ENCODE measurements around the gene MRFAP1. TPM values are rescaled to one million over a fixed set of nuclear protein-coding genes. Genes with fewer than 3 reads are reported as not detected.

Gene MRFAP1
- total RNA-seq, 2 donors from 2014 or later, result 131 to 243 TPM

DNA sequence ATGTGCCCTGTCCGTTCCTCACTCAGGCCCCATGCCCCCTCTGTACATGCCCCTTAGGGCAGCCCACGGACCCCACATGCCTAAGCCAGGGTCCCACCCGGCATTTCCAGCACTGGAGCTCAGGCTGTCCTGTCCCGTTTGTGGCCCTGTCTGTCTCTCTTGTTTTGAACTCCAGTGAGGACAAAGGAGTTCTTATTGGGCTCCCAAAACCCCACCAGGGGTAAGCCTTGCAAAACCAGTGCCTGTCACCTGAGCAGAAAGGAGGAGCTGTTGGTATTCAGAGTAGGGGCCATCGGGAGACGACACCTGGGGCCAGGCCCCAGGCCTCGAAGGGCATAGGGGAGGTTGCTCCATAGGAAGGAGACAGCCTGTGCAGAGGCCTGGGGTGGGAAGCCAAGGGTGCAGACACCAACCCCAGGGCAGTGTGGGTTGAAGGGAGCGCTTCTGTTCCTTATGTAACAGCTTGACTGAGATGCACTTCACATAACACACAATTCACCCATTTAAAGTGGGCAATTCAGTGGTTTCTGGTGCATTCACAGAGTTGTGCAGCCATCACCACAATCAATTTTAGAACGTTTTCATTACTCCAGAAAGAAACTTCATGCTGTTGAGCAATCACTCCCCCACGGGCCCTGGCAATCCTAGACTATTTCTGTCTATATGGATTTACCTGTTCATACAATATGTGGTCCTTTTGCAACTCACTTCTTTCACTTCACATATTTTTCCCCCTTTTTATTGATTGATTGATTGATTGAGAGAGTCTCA is 33.8 kb upstream of the MRFAP1 start:
- ATAC-seq (ENCODE audit: insufficient number of reproducible peaks, low FRiP score, low read depth), result no peak
- H3K36me3 ChIP-seq, result peaks cover 69% of the 10 kb centered on the region
- H3K27ac ChIP-seq, result no peak overlapping the region
- H3K4me1 ChIP-seq (ENCODE audit: control insufficient read depth in 1 of 2, low read depth in 2 of 2), result no peaks in the 10 kb centered on the region
- no peak overlapping the region for H3K4me3 ChIP-seq
- TF ChIP-seq, protein P1, sequence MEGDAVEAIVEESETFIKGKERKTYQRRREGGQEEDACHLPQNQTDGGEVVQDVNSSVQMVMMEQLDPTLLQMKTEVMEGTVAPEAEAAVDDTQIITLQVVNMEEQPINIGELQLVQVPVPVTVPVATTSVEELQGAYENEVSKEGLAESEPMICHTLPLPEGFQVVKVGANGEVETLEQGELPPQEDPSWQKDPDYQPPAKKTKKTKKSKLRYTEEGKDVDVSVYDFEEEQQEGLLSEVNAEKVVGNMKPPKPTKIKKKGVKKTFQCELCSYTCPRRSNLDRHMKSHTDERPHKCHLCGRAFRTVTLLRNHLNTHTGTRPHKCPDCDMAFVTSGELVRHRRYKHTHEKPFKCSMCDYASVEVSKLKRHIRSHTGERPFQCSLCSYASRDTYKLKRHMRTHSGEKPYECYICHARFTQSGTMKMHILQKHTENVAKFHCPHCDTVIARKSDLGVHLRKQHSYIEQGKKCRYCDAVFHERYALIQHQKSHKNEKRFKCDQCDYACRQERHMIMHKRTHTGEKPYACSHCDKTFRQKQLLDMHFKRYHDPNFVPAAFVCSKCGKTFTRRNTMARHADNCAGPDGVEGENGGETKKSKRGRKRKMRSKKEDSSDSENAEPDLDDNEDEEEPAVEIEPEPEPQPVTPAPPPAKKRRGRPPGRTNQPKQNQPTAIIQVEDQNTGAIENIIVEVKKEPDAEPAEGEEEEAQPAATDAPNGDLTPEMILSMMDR (IDR thresholded peaks at IDR 0.05), result no peak
- no peaks in the 10 kb centered on the region for H3K9me3 ChIP-seq
- no peak for DNase-seq (ENCODE audit: low spot score)
- no peaks in the 10 kb centered on the region for H3K27me3 ChIP-seq (replicated peaks; ENCODE audit: insufficient read depth)

DNA sequence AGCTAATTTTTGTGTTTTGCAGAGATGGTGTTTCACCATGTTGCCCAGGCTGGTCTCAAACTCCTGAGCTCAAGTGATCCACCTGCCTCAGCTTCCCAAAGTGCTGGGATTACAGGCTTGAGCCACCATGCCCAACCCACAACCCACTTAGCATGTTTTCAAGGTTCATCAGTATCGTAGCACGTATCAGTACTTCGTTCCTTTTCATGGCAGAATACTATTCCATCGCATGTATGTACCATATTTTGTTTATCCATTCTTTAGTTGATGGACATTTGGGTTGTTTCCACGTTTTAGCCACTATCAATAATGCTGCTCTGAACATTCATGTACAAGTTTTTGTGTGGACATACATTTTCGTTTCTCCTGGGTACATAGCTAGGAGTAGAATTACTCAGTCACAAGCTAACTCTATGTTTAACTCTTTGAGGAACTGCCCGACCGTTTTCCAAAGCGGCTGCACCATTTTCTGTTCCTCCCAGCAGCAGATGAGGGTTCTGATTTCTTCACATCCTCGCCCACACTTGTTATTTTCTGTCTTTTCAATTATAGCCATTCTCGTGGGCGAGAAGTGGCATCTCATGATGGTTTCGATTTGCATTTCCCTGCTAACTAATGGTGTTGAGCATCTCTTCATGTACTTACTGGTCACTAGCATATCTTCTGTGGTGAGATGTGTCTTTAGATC is 33.0 kb upstream of the MRFAP1 start:
- Histone ChIP-seq H3K4me1 (ENCODE audit: control insufficient read depth in 1 of 2, low read depth in 2 of 2) (no peaks in the 10 kb centered on the region), H3K36me3 (peaks cover 63% of the 10 kb centered on the region)
- no peak for ATAC-seq (ENCODE audit: insufficient number of reproducible peaks, low FRiP score, low read depth)

DNA sequence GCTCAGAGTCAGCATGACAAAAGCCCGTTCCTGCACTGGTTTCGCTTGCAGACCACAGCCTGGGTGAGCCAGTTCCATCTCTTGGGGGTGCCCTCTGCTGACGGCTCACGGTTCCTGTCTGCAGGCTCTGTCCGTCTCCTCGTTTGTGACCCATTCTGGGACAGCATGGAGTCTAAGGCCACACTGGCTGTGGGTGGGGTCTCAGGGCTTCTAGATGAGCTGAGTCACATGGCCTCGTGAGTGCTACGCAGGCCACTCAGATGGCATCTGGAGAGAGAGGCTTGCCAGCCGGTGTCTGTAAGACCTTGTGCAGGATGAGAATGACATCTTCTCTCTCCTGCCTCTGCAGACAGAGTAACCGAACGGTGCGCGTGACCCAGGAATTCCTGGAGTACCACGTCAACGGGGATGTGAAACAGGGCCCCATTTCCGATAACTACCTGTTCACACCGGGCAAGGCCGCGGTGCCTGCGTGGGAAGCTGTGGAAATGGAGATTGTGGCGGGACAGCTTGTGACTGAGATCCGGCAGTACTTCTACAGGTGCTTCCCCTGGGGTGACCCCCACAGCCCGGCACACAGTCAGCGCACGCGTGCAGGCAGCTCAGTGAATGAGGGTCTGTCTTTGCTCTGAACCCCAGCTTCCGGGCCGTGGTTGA is 31.6 kb upstream of the MRFAP1 start:
- Histone ChIP-seq H3K27ac (no peak overlapping the region), H3K36me3 (peaks cover 59% of the 10 kb centered on the region), H3K4me1 (ENCODE audit: control insufficient read depth in 1 of 2, low read depth in 2 of 2) (no peaks in the 10 kb centered on the region), H3K9me3 (no peaks in the 10 kb centered on the region), H3K4me3 (no peak overlapping the region), H3K27me3 (replicated peaks; ENCODE audit: insufficient read depth) (no peaks in the 10 kb centered on the region)
- TF ChIP-seq, protein P1 (IDR thresholded peaks at IDR 0.05), result no peak
- ATAC-seq (ENCODE audit: insufficient number of reproducible peaks, low FRiP score, low read depth) (no peak), DNase-seq (ENCODE audit: low spot score) (no peak)

More for the DNA sequence above, 33.0 kb upstream of the MRFAP1 start:
- TF ChIP-seq, protein P1 (IDR thresholded peaks at IDR 0.05), result no peak
- Histone ChIP-seq H3K9me3 (no peaks in the 10 kb centered on the region), H3K4me3 (no peak overlapping the region), H3K27me3 (replicated peaks; ENCODE audit: insufficient read depth) (no peaks in the 10 kb centered on the region), H3K27ac (no peak overlapping the region)
- DNase-seq (ENCODE audit: low spot score), result no peak

DNA sequence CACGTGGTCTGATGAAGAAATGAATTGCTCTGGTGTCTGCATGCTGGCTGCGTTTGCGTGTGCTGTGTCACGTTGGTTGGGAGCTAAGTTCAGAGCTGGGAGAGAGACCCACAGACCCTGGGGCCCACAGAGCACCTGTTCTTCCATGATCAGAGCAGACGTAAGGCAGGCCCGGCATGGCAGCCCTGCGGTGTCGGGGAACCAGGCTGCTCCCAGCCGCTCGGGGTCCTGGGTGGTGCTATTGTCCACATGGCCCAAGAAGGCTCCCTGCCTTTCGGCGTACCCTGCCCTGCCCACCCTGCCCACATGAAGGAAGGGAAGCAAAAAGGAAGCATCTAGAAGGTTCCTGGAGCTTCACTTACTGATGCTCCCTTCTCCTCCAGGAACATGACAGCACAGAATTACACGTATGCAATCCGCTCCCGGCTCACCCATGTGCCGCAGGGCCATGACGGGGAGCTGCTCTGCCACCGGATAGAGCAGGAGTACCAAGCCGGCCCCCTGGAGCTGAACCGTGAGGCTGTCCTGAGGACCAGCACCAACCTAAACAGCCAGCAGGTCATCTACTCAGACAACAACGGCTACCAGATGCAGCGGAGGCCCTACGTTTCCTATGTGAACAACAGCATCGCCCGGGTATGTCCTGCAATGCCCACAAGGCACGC is 30.9 kb upstream of the MRFAP1 start:
- H3K4me3 ChIP-seq, result no peak overlapping the region
- no peak for ATAC-seq (ENCODE audit: insufficient number of reproducible peaks, low FRiP score, low read depth)
- TF ChIP-seq, protein P1 (IDR thresholded peaks at IDR 0.05), result no peak
- no peak overlapping the region for H3K27ac ChIP-seq
- peaks cover 65% of the 10 kb centered on the region for H3K36me3 ChIP-seq
- no peak for DNase-seq (ENCODE audit: low spot score)
- H3K4me1 ChIP-seq (ENCODE audit: control insufficient read depth in 1 of 2, low read depth in 2 of 2), result no peaks in the 10 kb centered on the region
- H3K9me3 ChIP-seq, result no peaks in the 10 kb centered on the region
- no peaks in the 10 kb centered on the region for H3K27me3 ChIP-seq (replicated peaks; ENCODE audit: insufficient read depth)
